RPMI7951 (cell line): Measurements from ENCODE around the gene GLCE. TPM values are rescaled to one million over a fixed set of nuclear protein-coding genes. Genes with fewer than 3 reads are reported as not detected.
"Not testable (repeated sequence)": the region's sequence is repeated elsewhere in the genome, so short reads cannot be mapped to it uniquely, and the experiment has no call there.

Source experiments
- DNase-seq: peaks from one replicate; pipeline ENCODE4 v3.0.0-alpha.2; 2012; ENCODE audit warnings: low read depth
- total RNA-seq: library from RNA; depleted of rRNA; stranded (reverse); fragments of >200 nt; shearing (Covaris generic); gene quantifications from 2 replicates; pipeline ENCODE4 v1.2.3, GENCODE V29; 2014

The GLCE gene
- total RNA-seq, 1 experiment from 2014 or later, result 36.6 TPM

DNA sequence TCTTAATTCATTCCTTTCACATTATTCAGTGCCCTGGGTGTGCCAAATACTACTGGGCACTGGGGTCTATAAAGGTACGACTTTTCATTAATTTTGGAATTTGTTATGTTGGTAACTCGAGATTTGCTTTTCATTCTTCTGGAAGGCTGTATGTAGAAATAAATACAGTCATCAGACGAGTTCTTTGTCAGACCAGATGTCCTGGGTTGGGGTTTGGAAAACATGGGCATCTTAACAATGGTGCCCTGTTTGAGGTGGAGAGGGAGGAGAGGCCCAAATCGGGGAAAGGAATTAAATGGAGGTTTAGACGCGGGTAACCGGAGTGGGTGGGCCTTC is 662 bp upstream of the GLCE start:
- DNase-seq, result no peak

DNA sequence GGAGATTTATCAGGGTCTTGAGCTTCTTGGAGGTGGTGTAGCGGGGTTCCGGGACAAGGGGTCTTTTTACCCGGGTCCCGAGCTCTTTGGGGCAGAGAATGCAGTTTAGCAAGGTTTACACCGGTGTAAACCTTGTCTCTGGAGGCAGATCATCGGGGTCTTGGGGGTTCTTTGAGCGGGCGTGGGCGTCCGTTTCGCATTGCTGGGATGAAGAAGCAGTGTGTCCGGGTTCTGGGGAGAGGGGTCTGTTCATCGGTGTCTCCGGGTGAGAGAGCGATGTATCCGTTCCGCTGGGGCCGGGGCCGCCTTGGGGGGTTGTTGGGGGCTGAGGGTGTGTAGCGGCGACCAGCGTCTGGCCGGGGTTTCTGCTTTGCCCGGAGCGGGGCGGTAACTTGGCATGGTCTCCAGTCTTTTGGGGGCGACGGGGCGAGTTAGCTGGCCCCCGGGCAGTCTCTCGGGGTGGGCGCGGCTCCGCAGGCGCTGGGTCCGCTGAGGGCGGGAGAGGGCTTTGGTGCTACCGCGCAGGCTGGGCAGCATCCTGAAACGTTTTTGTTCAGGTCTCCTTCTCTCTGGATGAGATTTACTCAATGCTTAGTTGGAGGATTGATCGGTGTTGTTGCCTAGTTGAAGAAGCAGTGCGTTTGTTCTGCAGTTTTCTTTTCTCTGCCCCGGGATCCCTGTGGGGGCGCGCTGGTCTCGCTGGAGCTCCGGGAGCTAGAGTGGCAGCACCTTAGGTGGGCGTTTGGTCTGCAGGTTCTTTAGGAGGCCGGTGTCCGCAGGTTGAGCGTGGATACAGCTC is 843 bp downstream of the GLCE start:
- DNase-seq, result peak; percentile 48

GRCh38 chr15:69161878-69162213 is 1.4 kb downstream of the GLCE start:
- no peak for DNase-seq

GRCh38 chr15:69163141-69163669 is 2.8 kb downstream of the GLCE start:
- DNase-seq, result no peak

DNA sequence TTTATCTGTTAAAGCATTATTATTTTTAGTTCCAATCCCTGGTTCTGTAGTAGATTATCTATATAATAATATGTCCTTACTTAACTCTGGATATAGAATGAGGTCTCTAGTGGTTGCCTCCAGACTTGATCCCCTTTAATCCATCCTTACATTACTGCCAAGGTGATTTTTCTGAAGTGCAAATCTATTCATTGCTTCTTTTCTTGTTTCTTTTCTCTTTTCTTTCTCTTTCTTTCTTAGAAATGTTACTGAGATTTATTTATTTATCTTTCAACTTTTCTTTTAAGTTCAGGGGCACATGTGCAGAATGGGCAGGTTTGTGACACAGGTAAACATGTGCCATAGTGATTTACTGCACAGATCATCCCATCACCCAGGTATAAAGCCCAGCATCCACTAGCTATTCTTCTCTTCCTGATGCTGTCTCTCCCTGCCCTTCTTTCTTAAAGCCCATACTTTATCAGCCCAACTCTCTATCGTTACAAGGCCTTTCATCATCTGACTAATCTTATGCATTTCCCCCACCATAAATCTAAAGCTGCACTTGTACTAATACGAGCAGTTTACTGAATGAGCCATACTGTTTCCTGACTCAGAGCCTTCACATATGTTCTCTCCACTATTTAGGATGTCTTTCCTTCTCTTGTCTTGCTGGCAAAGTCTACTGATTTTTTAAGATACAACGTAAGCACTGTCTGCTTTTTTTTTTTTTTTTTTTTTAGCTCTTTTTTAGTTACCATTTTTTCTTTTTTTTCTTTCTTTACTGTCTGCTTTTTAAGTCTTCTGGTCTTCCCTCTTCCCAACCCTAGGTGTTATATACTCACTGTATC is 4.6 kb downstream of the GLCE start:
- peak; percentile 19 for DNase-seq

DNA sequence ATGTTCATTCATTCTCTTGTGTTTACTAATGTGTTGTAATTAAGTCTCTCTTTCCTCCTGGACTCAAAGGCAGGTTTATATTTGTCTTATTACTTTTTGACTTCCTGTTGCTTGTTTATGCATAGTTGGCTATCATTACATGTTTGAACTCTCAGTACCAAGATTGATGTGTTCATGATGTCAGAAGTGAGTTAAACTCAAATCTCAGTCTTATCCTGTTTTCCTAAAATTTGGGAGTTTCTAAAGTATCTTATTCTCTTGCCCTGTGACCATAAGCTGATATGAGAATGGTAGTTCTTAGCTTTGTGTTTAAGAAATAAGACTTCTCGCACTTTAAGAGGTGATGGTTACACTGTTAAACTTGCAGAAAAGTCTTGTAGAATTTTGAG is 5.2 kb downstream of the GLCE start:
- no peak for DNase-seq

- no peak for DNase-seq
Measured at GRCh38 chr15:69167218-69167846, 6.9 kb downstream of the GLCE start.

- DNase-seq, result not testable (repeated sequence)
Measured at GRCh38 chr15:69168361-69168760, 7.9 kb downstream of the GLCE start.

GRCh38 chr15:69169540-69169939 is 9.1 kb downstream of the GLCE start:
- not testable (repeated sequence) for DNase-seq

- DNase-seq, result no peak
Measured at GRCh38 chr15:69170597-69170996, 10.2 kb downstream of the GLCE start.

DNA sequence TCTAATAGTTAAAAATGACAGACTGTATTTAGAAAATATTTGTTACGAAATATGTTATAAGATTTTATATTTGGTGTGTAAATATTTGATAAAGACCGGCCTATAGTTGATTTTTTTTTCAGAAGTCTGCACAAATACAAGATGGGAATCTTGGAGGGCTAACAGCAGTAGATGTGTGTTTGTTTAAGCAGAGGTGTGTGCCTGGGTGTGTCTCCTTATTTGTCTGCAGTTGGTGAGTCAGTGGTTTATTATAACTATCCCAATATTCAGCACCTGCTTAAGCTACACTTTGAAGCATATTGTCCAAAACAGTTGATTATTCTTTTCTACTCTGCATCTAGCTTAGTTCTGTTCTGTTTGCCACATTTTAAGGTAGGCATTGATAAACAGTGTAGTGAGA is 12.4 kb downstream of the GLCE start:
- DNase-seq, result no peak

GRCh38 chr15:69175536-69175935 is 15.1 kb downstream of the GLCE start:
- DNase-seq, result no peak

DNA sequence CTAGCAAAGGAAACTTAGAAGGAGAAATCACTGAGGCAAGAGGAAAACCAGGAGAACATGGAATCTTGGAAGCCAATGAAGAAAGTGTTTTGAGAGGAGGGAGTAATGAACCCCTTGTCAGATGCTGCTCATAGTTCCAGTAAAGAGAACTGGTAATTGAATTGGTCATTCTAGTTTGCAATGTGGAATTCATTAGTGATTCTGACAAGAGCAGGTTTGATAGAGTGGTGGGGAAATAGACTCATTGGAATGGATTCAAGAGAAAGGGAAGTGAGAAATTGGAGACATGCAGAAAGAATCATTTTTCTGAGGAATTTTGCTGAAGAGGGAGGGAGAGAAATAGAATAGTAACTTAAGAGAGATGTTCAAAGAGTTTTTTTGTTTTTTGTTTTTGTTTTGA is 21.0 kb downstream of the GLCE start:
- DNase-seq, result no peak

DNA sequence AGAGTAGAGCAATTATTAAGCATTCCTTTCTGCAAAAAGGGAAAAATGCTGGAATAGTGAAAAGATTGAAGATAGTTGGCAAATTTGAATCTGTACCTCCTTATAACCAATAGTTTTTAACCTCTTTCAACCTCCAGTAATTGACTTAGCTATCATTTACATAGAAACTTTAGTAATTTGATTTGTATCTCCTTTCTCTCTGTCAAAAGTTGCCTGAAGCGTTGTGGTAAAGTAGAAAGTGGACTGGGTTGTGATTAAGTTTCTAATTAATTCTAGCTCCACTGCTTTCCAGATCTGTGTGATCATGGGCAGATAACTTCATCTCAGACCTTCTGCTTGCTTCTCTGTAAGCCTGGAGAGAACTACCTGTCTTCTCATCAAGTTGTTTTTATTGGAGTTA is 24.8 kb downstream of the GLCE start:
- no peak for DNase-seq

- DNase-seq, result no peak
Measured at GRCh38 chr15:69185706-69186105, 25.3 kb downstream of the GLCE start.

DNA sequence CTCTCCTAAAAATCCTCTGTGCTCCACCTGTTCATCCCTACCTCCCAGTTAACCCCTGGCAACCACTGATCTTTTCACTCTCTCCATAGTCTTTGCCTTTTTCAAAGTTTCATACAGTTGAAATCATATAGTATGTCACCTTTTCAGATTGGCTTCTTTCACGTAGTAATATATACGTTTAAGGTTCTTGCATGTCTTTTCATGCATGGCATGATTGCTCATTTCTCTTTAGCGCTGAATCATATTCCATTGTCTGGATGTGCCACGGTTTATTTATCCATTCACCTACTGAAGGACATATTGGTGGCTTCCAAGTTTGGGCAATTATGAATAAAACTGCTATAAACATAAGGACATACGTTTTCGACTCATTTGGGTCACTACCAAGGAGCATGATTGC is 28.7 kb downstream of the GLCE start:
- DNase-seq, result no peak

DNA sequence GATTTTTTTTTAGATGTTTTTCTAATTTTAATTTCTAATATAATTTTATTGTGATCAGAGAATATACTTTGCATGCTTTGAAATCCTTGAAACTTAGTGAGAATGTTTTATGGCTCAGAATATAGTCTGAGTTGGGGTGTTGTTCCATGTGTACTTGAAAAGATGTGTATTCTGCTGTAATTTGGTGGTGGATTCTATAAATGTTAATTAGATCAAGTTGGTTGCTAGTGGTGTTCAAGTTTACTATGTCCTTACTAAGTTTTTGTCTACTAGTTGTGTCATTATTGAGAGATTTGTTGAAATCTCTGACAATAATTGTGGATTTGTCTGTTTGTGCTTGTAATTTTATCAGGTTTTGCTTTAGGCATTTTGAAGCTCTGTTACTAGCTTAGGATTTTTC is 29.7 kb downstream of the GLCE start:
- DNase-seq, result no peak

DNA sequence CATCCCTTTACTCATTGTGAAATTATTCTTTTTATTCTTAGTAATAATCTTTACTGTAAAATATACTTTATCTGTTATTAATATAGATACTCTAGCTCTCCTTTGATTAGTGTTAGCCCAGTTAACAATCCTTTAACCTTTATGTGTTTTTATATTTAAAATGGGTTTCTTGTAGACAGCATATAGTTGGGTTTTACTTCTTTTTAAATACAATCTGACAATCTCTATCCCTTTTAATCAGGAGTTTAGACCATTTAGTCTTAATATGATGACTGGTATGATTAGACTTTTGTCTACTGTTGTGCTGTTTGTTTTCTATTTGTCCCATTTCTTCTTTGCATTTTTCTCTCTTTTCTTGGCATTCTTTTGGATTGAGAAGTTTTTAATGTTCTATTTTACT is 30.1 kb downstream of the GLCE start:
- DNase-seq, result no peak

GRCh38 chr15:69194025-69194827 is 33.8 kb downstream of the GLCE start:
- DNase-seq, result peak; percentile 45

GRCh38 chr15:69194854-69195253 is 34.4 kb downstream of the GLCE start:
- no peak for DNase-seq

GRCh38 chr15:69200832-69201745 is 40.7 kb downstream of the GLCE start:
- peak; percentile 15 for DNase-seq
